Transverse colon (tissue), 4 donors: Measurements from ENCODE around the gene CCSER2. TPM values are rescaled to one million over a fixed set of nuclear protein-coding genes. Genes with fewer than 3 reads are reported as not detected.

Source experiments
- DNase-seq: peaks from one replicate; pipeline ENCODE4 v3.0.0-alpha.2; 2019
- H3K27ac ChIP-seq, 4 donors: fragments of 200-600 bp; sonication (generic); 2 replicates each; pipeline ENCODE4 v1.5.1; 2016 to 2018; ENCODE audit warnings: inconsistent platforms in 4 of 4
- H3K27me3 ChIP-seq: fragments of 200-600 bp; sonication (generic); 2 replicates; pipeline ENCODE4 v1.5.1; 2017; ENCODE audit warnings: inconsistent platforms
- H3K36me3 ChIP-seq, 4 donors: fragments of 200-600 bp; sonication (generic); 2 replicates each; pipeline ENCODE4 v1.5.1; 2017 to 2019; ENCODE audit warnings: inconsistent platforms in 4 of 4
- H3K4me1 ChIP-seq, 4 donors: fragments of 200-600 bp; sonication (generic); 2 replicates each; pipeline ENCODE4 v1.5.1; 2017 to 2020; ENCODE audit warnings: inconsistent platforms in 4 of 4
- H3K4me3 ChIP-seq, 4 donors: fragments of 200-600 bp; sonication (generic); 1 replicate in 1 of 4; 2 replicates in 3 of 4; pipeline versions ENCODE4 v1.5.1 to v1.6.1; 2017 to 2019; ENCODE audit warnings: inconsistent platforms in 4 of 4
- H3K9me3 ChIP-seq, 2 donors: fragments of 200-600 bp; sonication (generic); 2 replicates each; pipeline ENCODE4 v1.5.1; 2017 to 2019; ENCODE audit warnings: inconsistent platforms in 2 of 2
- EP300 ChIP-seq: sonication (generic); formaldehyde crosslinking; IDR thresholded peaks from one replicate; pipeline ENCODE4 v1.6.1; 2017; ENCODE audit warnings: antibody characterized with exemption, low read depth
- POLR2A ChIP-seq: fragments of 450-650 bp; IDR thresholded peaks from one replicate; pipeline ENCODE4 v1.6.1; 2016; ENCODE audit warnings: antibody characterized with exemption, mild to moderate bottlenecking, moderate library complexity
- POLR2AphosphoS5 ChIP-seq, 3 donors: sonication (generic); formaldehyde crosslinking; IDR thresholded peaks; one replicate each; pipeline ENCODE4 v1.6.1; 2016; ENCODE audit warnings: antibody characterized with exemption in 3 of 3
- WGBS, 2 donors: methylation state at CpG; one replicate each; pipeline ENCODE4 v1.1.5; 2018; ENCODE audit warnings: low coverage in 1 of 2; 5-methylcytosine and 5-hydroxymethylcytosine counted together
- in situ Hi-C, 4 donors: fragments of 200-750 bp; cut with MboI; loops; one replicate each; pipeline versions ENCODE4 v1.15.0 to v1.15.1; 2017; ENCODE audit warnings: low sequenced_read_pairs in 3 of 4, low pct_ligation_motif_present in 1 of 4, low pct_unique_long_range_greater_than_20kb in 1 of 4
- intact Hi-C: fragments of 100-400 bp; cut with DNase I; formaldehyde crosslinking; loops from one replicate; pipeline ENCODE4 v1.15.1; 2023; ENCODE audit warnings: low total_unique reads
- total RNA-seq, 4 donors: library from RNA; depleted of rRNA; stranded (reverse); fragments of >200 nt; gene quantifications; one replicate each; pipeline ENCODE4 v1.1.0, GENCODE V29; 2016
- TF ChIP-seq, protein P1 (sequence below), 5 experiments: fragments of 200-600 bp in 3 of 5; fragments of 450-650 bp in 2 of 5; sonication (generic) in 3 of 5; IDR thresholded peaks; 1 replicate in 2 of 5; 2 replicates in 3 of 5; pipeline ENCODE4 v1.5.1; 2016 to 2017; ENCODE audit warnings: antibody characterized with exemption in 5 of 5, inconsistent platforms in 3 of 5, mild to moderate bottlenecking in 2 of 5, moderate library complexity in 1 of 5

Gene CCSER2
- total RNA-seq, 4 donors from 2014 or later, result 20.9 to 45.6 (median 33.7) TPM

DNA sequence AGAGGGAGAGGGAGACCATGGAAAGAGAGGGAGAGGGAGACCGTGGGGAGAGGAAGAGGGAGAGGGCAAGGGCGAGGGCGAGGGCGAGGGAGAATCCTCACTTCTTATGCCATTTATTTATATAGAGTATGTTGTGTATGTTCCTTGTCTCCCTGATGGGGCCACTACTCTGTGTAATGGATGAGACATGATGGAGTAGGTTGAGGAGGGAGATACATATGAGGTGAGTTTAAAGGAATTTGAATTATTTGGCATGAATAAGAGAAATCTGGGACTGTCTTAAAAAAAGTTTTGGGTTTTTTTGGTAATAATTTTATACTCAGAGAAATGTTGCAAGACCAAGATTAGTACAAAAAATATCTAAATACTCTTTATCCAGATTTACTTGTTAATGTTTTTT is 20.1 kb downstream of the CCSER2 start:
- WGBS, 2 donors, result 91% methylated on average over 4 of the region's 4 CpGs; no CpG with 5 or more reads in 1 of the 2 donors
- H3K36me3 ChIP-seq, result no peaks in the 10 kb centered on the region
- H3K9me3 ChIP-seq, result no peaks in the 10 kb centered on the region
- DNase-seq, result no peak
- H3K4me1 ChIP-seq, result peaks cover 0 to 32% (median 9%) of the 10 kb centered on the region in 4 donors
- no peaks in the 10 kb centered on the region for H3K27me3 ChIP-seq
- no peak overlapping the region for H3K4me3 ChIP-seq
- TF ChIP-seq POLR2A, result no peak
- TF ChIP-seq, protein P1, sequence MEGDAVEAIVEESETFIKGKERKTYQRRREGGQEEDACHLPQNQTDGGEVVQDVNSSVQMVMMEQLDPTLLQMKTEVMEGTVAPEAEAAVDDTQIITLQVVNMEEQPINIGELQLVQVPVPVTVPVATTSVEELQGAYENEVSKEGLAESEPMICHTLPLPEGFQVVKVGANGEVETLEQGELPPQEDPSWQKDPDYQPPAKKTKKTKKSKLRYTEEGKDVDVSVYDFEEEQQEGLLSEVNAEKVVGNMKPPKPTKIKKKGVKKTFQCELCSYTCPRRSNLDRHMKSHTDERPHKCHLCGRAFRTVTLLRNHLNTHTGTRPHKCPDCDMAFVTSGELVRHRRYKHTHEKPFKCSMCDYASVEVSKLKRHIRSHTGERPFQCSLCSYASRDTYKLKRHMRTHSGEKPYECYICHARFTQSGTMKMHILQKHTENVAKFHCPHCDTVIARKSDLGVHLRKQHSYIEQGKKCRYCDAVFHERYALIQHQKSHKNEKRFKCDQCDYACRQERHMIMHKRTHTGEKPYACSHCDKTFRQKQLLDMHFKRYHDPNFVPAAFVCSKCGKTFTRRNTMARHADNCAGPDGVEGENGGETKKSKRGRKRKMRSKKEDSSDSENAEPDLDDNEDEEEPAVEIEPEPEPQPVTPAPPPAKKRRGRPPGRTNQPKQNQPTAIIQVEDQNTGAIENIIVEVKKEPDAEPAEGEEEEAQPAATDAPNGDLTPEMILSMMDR (IDR thresholded peaks at IDR 0.05), result no peak
- no peak for TF ChIP-seq EP300
- TF ChIP-seq POLR2AphosphoS5 (IDR thresholded peaks at IDR 0.05), result no peak
- peak overlapping the region in 1 of 4 donors; percentile 18 for H3K27ac ChIP-seq
- intact Hi-C loops (no loop called here), in situ Hi-C loops (loop anchor here in 1 of 4 donors (25.0 kb wide), 1 partner anchor 211 kb away; the partner anchor contains the start of gene GHITM)

DNA sequence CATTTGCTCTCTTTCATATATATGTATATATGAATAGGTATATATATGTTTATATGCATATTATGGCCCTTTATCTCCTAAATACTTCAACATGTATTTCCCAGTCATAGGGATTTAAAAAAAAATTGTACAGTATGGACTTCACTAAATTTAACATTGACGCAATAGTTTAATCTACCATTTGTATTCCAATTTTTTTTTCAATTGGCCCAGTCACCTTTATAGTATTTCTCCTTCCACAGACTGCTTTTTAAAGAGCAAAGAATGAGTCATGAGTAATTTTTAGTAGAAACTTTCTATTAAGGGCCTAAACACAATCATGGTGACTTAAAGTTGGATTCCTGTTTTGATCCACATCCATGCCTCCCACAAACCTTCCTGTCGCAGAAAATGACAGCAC is 20.5 kb downstream of the CCSER2 start:
- in situ Hi-C loops, result loop anchor here in 1 of 4 donors (25.0 kb wide), 1 partner anchor 212 kb away; the partner anchor contains the start of gene GHITM

GRCh38 chr10:84352251-84352842 is 24.0 kb downstream of the CCSER2 start:
- Histone ChIP-seq H3K27ac (peak overlapping the region in 1 of 4 donors; percentile 51), H3K9me3 (no peaks in the 10 kb centered on the region), H3K36me3 (no peaks in the 10 kb centered on the region), H3K4me1 (peaks cover 0 to 32% (median 16%) of the 10 kb centered on the region in 4 donors), H3K4me3 (no peak overlapping the region), H3K27me3 (no peaks in the 10 kb centered on the region)
- DNase-seq, result peak; percentile 72
- whole genome bisulfite sequencing, 2 donors, result 67 to 84% methylated on average over 3 to 7 of the region's 7 CpGs
- no peak for TF ChIP-seq POLR2AphosphoS5 (IDR thresholded peaks at IDR 0.05)
- TF ChIP-seq, protein P1 (IDR thresholded peaks at IDR 0.05), result peak; percentile 56 to 72 (median 70)
- no peak for TF ChIP-seq EP300
- TF ChIP-seq POLR2A, result no peak
- in situ Hi-C loops, result no loop called here
- intact Hi-C loops, result no loop called here

More for the DNA sequence above, 20.5 kb downstream of the CCSER2 start:
- no peak for DNase-seq
- no peaks in the 10 kb centered on the region for H3K36me3 ChIP-seq
- H3K4me3 ChIP-seq, result no peak overlapping the region
- peak overlapping the region; percentile 2 to 45 (median 17) for H3K27ac ChIP-seq
- peaks cover 0 to 36% (median 13%) of the 10 kb centered on the region in 4 donors for H3K4me1 ChIP-seq
- 74 to 92% methylated on average over 2 of the region's 2 CpGs for WGBS, 2 donors
- H3K27me3 ChIP-seq, result no peaks in the 10 kb centered on the region
- TF ChIP-seq POLR2A (no peak), POLR2AphosphoS5 (IDR thresholded peaks at IDR 0.05) (no peak), EP300 (no peak)
- TF ChIP-seq, protein P1 (IDR thresholded peaks at IDR 0.05), result no peak
- intact Hi-C loops, result no loop called here
- no peaks in the 10 kb centered on the region for H3K9me3 ChIP-seq

- Histone ChIP-seq H3K36me3 (no peaks in the 10 kb centered on the region), H3K4me3 (no peak overlapping the region), H3K4me1 (peaks cover 0 to 39% (median 16%) of the 10 kb centered on the region in 4 donors), H3K27me3 (no peaks in the 10 kb centered on the region), H3K27ac (peak overlapping the region in 1 of 4 donors; percentile 51), H3K9me3 (no peaks in the 10 kb centered on the region)
- DNase-seq, result no peak
- in situ Hi-C loops (no loop called here), intact Hi-C loops (no loop called here)
- WGBS, 2 donors, result 53 to 59% methylated on average over 7 to 11 of the region's 11 CpGs
- TF ChIP-seq, protein P1 (IDR thresholded peaks at IDR 0.05), result no peak
- TF ChIP-seq EP300, result no peak
- TF ChIP-seq POLR2A, result no peak
- TF ChIP-seq POLR2AphosphoS5 (IDR thresholded peaks at IDR 0.05), result no peak
Observed at GRCh38 chr10:84353052-84353803, 24.8 kb downstream of the CCSER2 start.
